ENCODE measurements around the gene GOSR2. TPM values are rescaled to one million over a fixed set of nuclear protein-coding genes. Genes with fewer than 3 reads are reported as not detected.
A peak's percentile ranks its signal among the peaks of the same experiment; 100 is the strongest.

The GOSR2 gene
- total and polyA plus RNA-seq, 2 of the 13 experiments (the other 11 are each of a cell fraction or from before 2014, with no cell fraction given) = 61.5 to 63.9 TPM

GRCh38 chr17:46942441-46943217 lies 19.7 kb downstream of the GOSR2 start (continued):
- TF ChIP-seq ZNF749 (CRISPR knock-in tag; IDR thresholded peaks at IDR 0.05; ENCODE audit: borderline replicate concordance) (no peak), ZNF12 (CRISPR knock-in tag; IDR thresholded peaks at IDR 0.05) (no peak), ZNF296 (CRISPR knock-in tag; conservative IDR thresholded peaks at IDR 0.05) (0 out of 2 replicates have a peak, but pooled peaks have one; percentile 27), ZNF205 (CRISPR knock-in tag; IDR thresholded peaks at IDR 0.05) (no peak; the same call in 1 of the 2 replicates), HNRNPK (IDR thresholded peaks at IDR 0.05; ENCODE audit: low read depth, low read length, poor library complexity, severe bottlenecking) (no peak), CEBPZ (IDR thresholded peaks at IDR 0.05; ENCODE audit: low read length) (no peak), ZNF234 (CRISPR knock-in tag; conservative IDR thresholded peaks at IDR 0.05) (no peak), TFE3 (CRISPR knock-in tag; IDR thresholded peaks at IDR 0.05) (no peak), ELF3 (CRISPR knock-in tag; IDR thresholded peaks at IDR 0.05) (peak; percentile 42), ZNF329 (CRISPR knock-in tag; IDR thresholded peaks at IDR 0.05; ENCODE audit: low read depth) (no peak), TOPORS (CRISPR knock-in tag; IDR thresholded peaks at IDR 0.05) (no peak), MLLT10 (CRISPR knock-in tag; IDR thresholded peaks at IDR 0.05) (no peak), SRY (CRISPR knock-in tag; IDR thresholded peaks at IDR 0.05) (no peak), BCL6 (CRISPR knock-in tag; IDR thresholded peaks at IDR 0.05) (no peak), FOXO1 (CRISPR knock-in tag; IDR thresholded peaks at IDR 0.05) (peak; percentile 60; the same call in 1 of the 2 replicates), RELA (CRISPR knock-in tag; IDR thresholded peaks at IDR 0.05) (no peak), ZNF280B (CRISPR knock-in tag; IDR thresholded peaks at IDR 0.05; ENCODE audit: borderline replicate concordance) (no peak), FOXP4 (CRISPR knock-in tag; IDR thresholded peaks at IDR 0.05) (no peak)

All from HepG2 (cell line).